Left ventricle myocardium superior (tissue), 1 donor: Measurements from ENCODE around the gene GMPR2. TPM values are rescaled to one million over a fixed set of nuclear protein-coding genes. Genes with fewer than 3 reads are reported as not detected.
A peak's percentile ranks its signal among the peaks of the same experiment; 100 is the strongest.
"Not testable (repeated sequence)": the region's sequence is repeated elsewhere in the genome, so short reads cannot be mapped to it uniquely, and the experiment has no call there.

Source experiments
- ATAC-seq: fragments of 200-7000 bp; cut with Tn5 transposase; one replicate; pipeline ENCODE4 v1.9.1; 2020; ENCODE audit warnings: mild to moderate bottlenecking, moderate library complexity
- DNase-seq: peaks from one replicate; pipeline ENCODE4 v3.0.0-alpha.2; 2020
- intact Hi-C: fragments of 100-400 bp; cut with micrococcal nuclease; formaldehyde crosslinking; loops from one replicate; pipeline ENCODE4 v1.11.0; 2022
- total RNA-seq: library from RNA; stranded (reverse); fragmentation: NEBNext Ultra II Directional; extraction: Animal tissue kit (Norgen Biotek cat#: 25700); gene quantifications from one replicate; pipeline ENCODE4 v1.2.1, GENCODE V29; 2021
- donor health status: DM: no; HTN: yes; CAD: no; lungs with severe emphysema.

The GMPR2 gene
- total RNA-seq, 1 donor from 2014 or later: 29.0 TPM

DNA sequence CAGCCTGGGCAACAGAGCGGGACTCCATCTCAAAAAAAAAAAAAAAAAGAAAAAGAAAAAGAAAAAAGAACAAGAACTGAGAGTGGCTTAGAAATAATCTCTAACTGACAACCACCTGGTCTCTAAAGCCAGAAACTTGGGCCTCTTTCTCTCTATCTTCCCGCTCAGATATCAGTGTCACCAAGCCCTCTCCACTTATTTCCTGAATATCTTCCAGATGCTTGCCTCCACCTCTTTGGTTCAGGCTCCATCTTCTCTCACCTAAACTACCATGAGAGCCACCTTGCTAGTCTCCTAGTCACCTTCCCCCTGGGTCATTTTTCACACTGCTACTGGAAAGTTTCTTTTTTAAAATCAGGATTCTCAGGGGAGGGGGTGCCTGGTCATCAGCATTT is 35.7 kb upstream of the GMPR2 start:
- intact Hi-C loops: no loop called here
- no peak for ATAC-seq
- DNase-seq: no peak

DNA sequence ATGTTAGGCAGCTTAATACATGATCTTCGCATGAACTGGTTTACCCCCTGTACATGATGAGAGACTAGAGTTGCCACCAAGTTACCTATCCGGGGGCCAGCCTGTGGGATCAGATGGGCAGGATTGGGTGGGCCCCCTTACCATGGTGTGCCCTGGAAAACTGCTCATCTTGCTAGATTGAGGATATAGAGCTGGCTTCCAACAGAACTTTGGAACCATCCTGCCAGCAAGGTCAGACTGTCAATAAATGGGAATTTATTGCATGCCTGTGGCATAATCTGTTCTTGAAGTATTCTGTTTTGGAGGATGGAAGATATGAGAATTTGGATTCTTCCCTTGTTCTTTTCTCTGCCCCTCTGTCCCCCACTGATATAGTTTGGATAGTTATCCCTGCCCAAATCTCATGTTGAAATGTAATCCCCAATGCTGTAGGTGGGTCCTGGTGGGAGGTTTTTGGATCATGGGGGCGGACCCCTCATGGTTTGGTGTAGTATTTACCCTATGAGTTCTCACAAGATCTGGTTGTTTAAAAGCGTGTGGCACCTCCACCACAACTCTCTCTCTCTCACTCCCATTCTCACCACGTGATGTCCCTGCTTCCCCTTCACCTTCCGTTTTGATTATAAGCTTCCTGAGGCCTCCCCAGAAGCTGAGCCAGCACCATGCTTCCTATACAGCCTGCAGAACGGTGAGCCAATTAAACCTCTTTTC is 33.8 kb upstream of the GMPR2 start:
- ATAC-seq: no peak
- intact Hi-C loops: no loop called here
- no peak for DNase-seq

DNA sequence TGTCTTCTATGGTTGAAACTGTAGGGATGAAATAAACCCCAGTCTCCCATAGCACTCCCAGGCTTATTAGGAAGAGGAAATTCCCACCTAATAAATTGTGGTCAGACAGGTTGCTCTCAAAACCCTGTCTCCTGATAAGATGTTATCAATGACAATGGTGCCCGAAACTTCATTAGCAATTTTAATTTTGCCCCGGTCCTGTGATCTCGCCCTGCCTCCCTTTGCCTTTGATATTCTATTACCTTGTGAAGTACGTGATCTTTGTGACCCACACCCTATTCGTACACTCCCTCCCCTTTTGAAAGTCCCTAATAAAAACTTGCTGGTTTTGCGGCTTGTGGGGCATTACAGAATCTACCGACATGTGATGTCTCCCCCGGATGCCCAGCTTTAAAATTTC is 30.2 kb upstream of the GMPR2 start:
- ATAC-seq, DNase-seq, intact Hi-C loops: not testable (repeated sequence)

- ATAC-seq, DNase-seq, intact Hi-C loops: not testable (repeated sequence)
These were observed 29.4 kb upstream of the GMPR2 start for GRCh38 chr14:24203249-24203886.

GRCh38 chr14:24204163-24205146 is 28.3 kb upstream of the GMPR2 start:
- no peak for DNase-seq
- ATAC-seq: no peak
- intact Hi-C loops: no loop called here

DNA sequence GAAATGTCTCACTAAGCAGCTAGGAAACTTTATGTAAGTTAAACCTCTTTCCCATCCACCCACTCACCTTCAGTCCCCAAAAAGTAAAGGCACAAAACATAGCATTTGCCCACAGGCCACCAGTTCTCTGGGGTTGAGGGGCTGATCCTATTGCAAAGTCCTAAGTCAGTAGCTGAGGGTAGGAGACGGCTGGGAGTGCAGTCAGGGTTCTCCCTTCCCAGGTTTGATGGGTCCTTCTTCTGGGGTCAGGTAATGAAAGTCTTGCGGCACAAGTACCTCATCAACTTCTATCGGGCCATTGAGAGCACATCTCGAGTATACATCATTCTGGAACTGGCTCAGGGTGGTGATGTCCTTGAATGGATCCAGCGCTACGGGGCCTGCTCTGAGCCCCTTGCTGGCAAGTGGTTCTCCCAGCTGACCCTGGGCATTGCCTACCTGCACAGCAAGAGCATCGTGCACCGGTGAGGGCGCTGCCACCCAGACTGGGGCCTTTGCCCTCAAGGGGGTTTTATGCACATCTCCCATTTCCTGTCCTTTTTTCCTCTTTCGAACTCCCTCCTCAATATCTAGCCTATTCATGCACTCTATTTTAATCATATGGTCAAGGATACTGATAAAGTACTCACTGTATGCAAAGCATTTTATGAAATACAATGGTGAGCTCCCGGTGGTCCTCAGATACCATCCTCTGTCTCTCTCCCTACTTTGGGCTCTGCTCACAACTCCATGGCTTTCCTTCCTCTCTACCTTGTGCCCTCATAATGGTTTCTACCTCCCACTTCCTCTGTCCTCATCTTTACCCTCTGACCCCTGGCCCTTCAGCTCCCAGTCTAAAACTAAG is 26.2 kb upstream of the GMPR2 start:
- ATAC-seq: no peak

DNA sequence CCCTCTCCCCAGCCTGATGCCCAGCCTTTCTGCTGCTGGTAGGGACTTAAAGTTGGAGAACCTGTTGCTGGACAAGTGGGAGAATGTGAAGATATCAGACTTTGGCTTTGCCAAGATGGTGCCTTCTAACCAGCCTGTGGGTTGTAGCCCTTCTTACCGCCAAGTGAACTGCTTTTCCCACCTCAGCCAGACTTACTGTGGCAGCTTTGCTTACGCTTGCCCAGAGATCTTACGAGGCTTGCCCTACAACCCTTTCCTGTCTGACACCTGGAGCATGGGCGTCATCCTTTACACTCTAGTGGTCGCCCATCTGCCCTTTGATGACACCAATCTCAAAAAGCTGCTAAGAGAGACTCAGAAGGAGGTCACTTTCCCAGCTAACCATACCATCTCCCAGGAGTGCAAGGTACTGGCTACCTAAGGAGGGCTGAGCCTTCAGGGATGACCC is 25.6 kb upstream of the GMPR2 start:
- ATAC-seq (no peak), DNase-seq (no peak)
- intact Hi-C loops: no loop called here

More for the DNA sequence above, 26.2 kb upstream of the GMPR2 start:
- intact Hi-C loops: no loop called here
- DNase-seq: no peak

GRCh38 chr14:24207625-24208024 is 25.1 kb upstream of the GMPR2 start:
- DNase-seq: no peak
- ATAC-seq: no peak
- intact Hi-C loops: no loop called here

GRCh38 chr14:24211311-24211710 is 21.4 kb upstream of the GMPR2 start:
- ATAC-seq: no peak
- intact Hi-C loops: no loop called here
- DNase-seq: no peak

- intact Hi-C loops: no loop called here
- ATAC-seq (peak; percentile 90), DNase-seq (peak; percentile 97)
These were observed 19.5 kb upstream of the GMPR2 start, which contains the start of gene CHMP4A for GRCh38 chr14:24212924-24213865. Gene CHMP4A (minus strand): TSS chr14:24213488. CDS start chr14:24213439, 49 bp downstream.

DNA sequence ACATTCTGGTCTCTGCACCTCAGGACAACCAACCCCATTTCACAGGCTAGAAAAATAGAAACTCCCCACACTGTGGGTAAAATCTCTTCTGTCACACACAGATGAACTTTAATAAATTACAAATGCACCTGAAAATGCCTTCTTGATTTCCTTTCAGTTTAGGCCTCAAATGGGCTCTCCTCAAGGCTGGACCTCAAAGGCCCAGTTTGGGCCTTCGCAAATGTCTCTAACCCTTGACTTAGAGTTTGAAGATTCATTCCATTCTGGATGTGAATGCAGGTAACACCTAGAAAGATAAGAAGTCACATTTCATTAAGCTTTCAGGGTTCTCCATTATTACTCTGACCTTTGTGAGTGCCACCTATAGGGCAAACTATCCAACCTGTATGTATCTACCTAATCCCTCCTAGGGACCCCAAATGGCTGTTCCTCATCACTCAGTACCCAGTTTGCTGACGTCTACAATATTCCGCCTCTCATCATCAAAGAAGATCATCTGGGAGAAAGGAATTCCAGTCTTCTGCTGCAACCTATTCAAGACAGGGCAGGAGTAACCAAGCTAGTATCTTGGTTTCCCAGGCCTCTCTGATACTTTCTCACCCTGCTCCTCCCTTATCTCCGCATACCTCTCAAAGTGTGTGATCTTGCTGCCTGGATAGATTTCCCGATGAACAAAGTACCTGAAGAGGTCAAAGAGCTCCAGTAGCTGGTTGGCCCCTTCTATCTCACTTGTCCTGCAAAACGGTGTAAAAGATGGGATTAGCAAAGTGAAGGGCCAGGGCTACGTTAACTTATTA is 18.7 kb upstream of the GMPR2 start:
- intact Hi-C loops: no loop called here
- no peak for DNase-seq
- no peak for ATAC-seq

GRCh38 chr14:24215495-24216344 is 17.0 kb upstream of the GMPR2 start, which contains the start of gene MDP1:
Gene MDP1 (minus strand): TSS chr14:24216066. CDS start chr14:24215955, 111 bp downstream.
- ATAC-seq (peak; percentile 80), DNase-seq (peak; percentile 91)
- intact Hi-C loops: no loop called here

- intact Hi-C loops: no loop called here
- DNase-seq: no peak
- ATAC-seq: no peak
These were observed 16.4 kb upstream of the GMPR2 start for GRCh38 chr14:24216345-24216699.

DNA sequence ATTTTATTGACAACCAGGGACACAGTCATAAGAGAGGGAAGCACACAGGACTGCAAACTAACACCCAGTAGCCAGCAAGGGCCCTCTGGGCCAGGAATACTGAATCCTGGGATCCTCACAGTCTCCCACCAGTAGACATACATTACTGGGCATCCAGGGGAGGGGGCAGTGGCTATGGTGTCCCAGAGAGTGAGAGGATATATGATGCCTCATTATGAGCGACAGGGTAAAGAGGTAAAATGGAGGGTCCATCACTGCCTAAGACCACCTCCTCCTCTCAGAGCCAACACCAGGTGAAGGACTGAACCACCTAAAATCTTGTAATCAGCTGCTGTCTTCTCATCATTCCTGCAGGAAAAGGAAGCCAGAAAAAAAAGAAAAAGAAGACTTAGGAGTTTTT is 15.9 kb upstream of the GMPR2 start:
- ATAC-seq, intact Hi-C loops, DNase-seq: not testable (repeated sequence)

GRCh38 chr14:24219080-24219479 is 13.6 kb upstream of the GMPR2 start:
- ATAC-seq: no peak
- intact Hi-C loops: no loop called here
- no peak for DNase-seq

DNA sequence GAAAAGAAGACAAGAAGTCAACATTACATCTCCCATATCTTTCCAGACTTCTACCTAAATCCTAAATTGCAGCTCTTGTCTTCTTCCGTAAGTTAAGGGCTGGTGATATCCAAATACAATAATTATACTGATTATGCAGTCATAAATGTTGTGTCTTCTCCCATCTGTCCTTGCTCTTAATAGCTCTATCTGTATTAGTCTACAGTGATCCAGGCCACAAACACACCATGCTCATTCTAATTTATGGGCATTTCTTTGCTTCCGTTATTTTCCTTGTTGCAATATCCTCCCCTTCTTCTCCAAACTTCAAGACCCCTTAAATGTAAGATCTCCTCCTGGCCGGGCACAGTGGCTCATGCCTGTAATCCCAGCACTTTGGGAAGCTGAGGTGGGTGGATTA is 13.2 kb upstream of the GMPR2 start:
- ATAC-seq: no peak
- intact Hi-C loops: no loop called here
- DNase-seq: no peak
